ENCODE data around the gene CERK. TPM values are rescaled to one million over a fixed set of nuclear protein-coding genes. Genes with fewer than 3 reads are reported as not detected.

CERK gene
- total RNA-seq, 1 donor from 2014 or later = 38.4 TPM

DNA sequence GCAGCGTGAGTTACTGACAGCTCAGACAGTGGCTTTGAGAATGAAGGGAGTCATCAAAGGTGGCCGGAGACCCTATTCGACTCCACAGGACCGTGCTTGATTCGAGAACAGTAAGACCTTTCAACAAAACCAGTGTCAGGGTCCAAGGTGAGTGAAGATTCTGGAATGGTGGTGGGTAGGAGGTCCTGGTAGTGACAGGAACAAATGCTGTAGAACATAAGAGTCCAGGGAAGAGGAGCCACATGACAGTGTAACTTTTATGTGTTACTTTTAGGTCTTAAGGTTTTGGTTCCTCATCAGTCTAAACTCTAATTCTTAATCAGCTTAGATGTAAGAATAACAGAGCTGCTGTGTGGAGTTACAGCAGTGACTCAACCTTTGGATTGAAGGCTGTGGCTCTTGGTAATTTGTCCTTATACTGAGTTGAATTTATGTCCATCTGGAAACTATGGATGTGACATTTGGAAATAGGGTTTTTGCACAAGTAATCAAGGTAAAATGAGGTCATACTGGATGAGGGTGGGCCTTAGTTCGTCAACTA lies 26.2 kb upstream of the CERK start:
- no peak for DNase-seq (ENCODE audit: extremely low spot score, unreplicated experiment)
- Mint-ChIP-seq H3K27ac (ENCODE audit: unreplicated experiment) (peak overlapping the region; percentile 44), H3K4me1 (ENCODE audit: unreplicated experiment) (peaks cover 46% of the 10 kb centered on the region), H3K27me3 (ENCODE audit: unreplicated experiment) (no peaks in the 10 kb centered on the region), H3K4me3 (ENCODE audit: unreplicated experiment) (peak overlapping the region; percentile 100), H3K36me3 (ENCODE audit: unreplicated experiment) (no peaks in the 10 kb centered on the region), H3K9me3 (ENCODE audit: unreplicated experiment) (no peaks in the 10 kb centered on the region)
- TF ChIP-seq, protein P1, sequence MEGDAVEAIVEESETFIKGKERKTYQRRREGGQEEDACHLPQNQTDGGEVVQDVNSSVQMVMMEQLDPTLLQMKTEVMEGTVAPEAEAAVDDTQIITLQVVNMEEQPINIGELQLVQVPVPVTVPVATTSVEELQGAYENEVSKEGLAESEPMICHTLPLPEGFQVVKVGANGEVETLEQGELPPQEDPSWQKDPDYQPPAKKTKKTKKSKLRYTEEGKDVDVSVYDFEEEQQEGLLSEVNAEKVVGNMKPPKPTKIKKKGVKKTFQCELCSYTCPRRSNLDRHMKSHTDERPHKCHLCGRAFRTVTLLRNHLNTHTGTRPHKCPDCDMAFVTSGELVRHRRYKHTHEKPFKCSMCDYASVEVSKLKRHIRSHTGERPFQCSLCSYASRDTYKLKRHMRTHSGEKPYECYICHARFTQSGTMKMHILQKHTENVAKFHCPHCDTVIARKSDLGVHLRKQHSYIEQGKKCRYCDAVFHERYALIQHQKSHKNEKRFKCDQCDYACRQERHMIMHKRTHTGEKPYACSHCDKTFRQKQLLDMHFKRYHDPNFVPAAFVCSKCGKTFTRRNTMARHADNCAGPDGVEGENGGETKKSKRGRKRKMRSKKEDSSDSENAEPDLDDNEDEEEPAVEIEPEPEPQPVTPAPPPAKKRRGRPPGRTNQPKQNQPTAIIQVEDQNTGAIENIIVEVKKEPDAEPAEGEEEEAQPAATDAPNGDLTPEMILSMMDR (IDR thresholded peaks at IDR 0.05) = no peak

DNA sequence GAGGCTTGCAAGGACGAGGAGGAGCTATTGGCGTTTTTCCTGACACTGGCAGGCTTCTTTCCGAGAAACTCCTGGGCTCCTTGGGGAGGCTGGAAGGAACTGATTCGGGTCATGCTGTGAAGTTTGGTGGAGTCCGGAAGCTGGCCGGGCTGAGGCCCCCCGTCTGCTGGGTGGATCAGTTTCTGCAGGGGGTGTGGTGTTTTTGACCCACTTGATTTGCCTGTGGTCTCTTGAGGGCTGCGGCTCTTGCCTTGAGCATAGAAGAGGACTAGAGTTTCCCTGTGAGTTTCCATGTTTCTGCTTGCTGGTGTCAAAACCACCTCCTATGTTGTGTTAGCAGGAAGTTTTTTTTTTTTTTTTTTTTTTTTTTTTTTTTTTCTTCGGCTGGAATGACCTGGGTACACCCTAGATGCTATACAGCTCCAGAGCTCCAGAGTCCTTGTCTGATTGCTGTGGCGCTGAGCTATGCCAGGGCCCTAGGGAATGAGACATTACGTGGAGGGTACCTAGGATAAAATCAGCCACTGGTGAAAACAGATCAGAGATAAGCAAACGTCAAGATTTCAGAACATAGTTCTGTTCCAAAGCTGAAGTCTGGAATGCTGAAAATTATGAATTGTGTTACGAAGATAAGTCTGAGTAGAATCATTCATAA lies 25.1 kb upstream of the CERK start:
- Mint-ChIP-seq H3K4me3 (ENCODE audit: unreplicated experiment) (peak overlapping the region; percentile 100), H3K9me3 (ENCODE audit: unreplicated experiment) (no peaks in the 10 kb centered on the region), H3K4me1 (ENCODE audit: unreplicated experiment) (peaks cover 45% of the 10 kb centered on the region), H3K27me3 (ENCODE audit: unreplicated experiment) (no peaks in the 10 kb centered on the region), H3K36me3 (ENCODE audit: unreplicated experiment) (no peaks in the 10 kb centered on the region), H3K27ac (ENCODE audit: unreplicated experiment) (peak overlapping the region; percentile 100)
- TF ChIP-seq, protein P1 (IDR thresholded peaks at IDR 0.05) = no peak
- no peak for DNase-seq (ENCODE audit: extremely low spot score, unreplicated experiment)

DNA sequence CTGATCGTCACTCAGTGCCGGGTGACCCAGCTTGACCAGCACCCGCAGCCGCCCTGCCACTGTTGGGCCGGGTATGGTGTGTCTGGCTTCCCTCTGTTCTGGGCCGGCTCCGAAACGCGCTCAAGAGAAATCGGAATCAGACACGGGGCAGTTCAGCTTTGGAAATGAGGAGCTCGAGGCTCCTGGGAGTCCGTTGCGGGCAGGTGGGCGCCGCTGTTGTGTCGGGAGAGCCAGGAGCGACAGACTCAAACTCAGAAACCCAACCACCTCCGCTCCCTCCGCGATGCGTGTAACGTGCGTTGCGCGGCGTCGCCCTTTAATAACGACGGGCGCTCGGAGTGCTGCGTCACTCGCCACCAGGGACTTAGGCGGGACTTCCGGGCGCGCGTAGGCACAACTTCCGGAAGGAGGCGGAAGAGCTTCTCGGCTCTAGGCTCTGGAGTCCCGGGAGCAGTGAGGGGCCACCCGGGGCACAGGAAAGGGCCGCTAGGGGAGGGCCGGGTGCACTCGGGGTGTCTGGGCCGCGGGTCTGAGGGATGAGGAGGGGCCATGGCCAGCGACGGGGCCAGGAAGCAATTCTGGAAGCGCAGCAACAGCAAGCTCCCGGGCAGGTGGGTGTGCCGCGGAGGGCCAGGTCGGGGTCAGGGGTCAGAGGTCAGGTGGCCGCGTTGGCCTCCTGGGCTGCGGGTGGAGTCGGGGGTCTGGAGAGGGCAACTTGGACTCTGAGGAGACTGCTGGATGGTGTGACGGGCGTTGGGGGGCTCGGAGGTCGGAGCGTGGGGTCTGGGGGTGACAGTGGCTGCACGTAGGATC lies 24.4 kb upstream of the CERK start, which contains the start of gene TBC1D22A:
TBC1D22A (plus strand) TSS at position 413 of the 813 bp plus-strand sequence; CDS start at position 550, 137 bp downstream.
- Mint-ChIP-seq H3K4me3 (ENCODE audit: unreplicated experiment) (peak within 1 kb of the TSS; percentile 100), H3K36me3 (ENCODE audit: unreplicated experiment) (no peaks in the 10 kb centered on the region), H3K4me1 (ENCODE audit: unreplicated experiment) (peaks cover 39% of the 10 kb centered on the region), H3K27ac (ENCODE audit: unreplicated experiment) (peak within 1 kb of the TSS; percentile 100), H3K9me3 (ENCODE audit: unreplicated experiment) (no peaks in the 10 kb centered on the region), H3K27me3 (ENCODE audit: unreplicated experiment) (no peaks in the 10 kb centered on the region)
- TF ChIP-seq, protein P1 (IDR thresholded peaks at IDR 0.05) = no peak
- DNase-seq (ENCODE audit: extremely low spot score, unreplicated experiment) = peak; percentile 97

DNA sequence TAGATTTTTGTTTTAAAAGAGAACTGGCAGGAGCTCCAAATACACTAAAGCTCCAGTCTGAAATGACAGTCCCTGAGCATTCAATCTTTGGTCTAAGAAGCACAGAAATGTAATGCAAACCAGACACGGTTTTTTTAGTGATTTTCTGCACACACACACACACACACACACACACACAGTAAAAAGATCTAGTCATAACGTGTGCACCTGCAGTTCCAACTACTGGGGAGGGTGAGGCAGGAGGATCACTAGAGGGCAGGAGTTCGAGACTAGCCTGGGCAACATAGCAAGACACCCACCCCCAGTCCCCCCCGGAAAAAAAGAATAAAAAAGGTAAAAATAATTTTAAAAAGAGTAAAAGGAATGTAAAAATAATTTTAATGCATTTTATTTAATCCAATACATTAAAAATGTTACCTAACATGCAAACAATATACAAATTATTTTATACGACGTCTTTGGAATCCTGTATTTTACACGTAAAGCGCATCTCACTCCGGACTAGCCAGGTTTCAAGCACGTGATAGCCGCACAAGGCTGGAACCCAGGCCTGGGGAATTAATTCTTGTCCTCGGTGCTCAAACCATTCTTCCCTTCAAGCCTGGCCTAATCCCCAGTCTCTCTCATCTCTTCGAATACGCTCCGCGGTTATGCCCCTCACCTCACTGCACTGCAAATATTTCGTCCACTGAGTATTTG lies 23.6 kb upstream of the CERK start:
- no peak for DNase-seq (ENCODE audit: extremely low spot score, unreplicated experiment)
- Mint-ChIP-seq H3K36me3 (ENCODE audit: unreplicated experiment) (no peaks in the 10 kb centered on the region), H3K4me1 (ENCODE audit: unreplicated experiment) (peaks cover 38% of the 10 kb centered on the region), H3K27ac (ENCODE audit: unreplicated experiment) (peak overlapping the region; percentile 100), H3K9me3 (ENCODE audit: unreplicated experiment) (no peaks in the 10 kb centered on the region), H3K4me3 (ENCODE audit: unreplicated experiment) (peak overlapping the region; percentile 100), H3K27me3 (ENCODE audit: unreplicated experiment) (no peaks in the 10 kb centered on the region)
- TF ChIP-seq, protein P1 (IDR thresholded peaks at IDR 0.05) = no peak

Data from osteocyte (in vitro differentiated cells).